CD4-positive, alpha-beta T cell (primary cell): Measurements from ENCODE around the gene PHRF1. TPM values are rescaled to one million over a fixed set of nuclear protein-coding genes. Genes with fewer than 3 reads are reported as not detected.

Source experiments
- ATAC-seq: fragments of 200-7000 bp; cut with Tn5 transposase; one replicate; pipeline ENCODE4 v1.10.0; 2022; ENCODE audit warnings: mild to moderate bottlenecking; ENCODE audit not compliant: poor library complexity
- CTCF ChIA-PET: fragments of 350-600 bp; sonication (Branson Sonifier 250); formaldehyde crosslinking; loops from one replicate; lab custom pipeline; 2021; ENCODE audit warnings: antibody characterized with exemption, inconsistent platforms; lab: Charles Lee
- POLR2A ChIA-PET: fragments of 350-600 bp; sonication (Branson Sonifier 250); formaldehyde crosslinking; loops from one replicate; lab custom pipeline; 2021; ENCODE audit warnings: antibody characterized with exemption, inconsistent platforms; lab: Charles Lee
- DNase-seq, 14 experiments: peaks; one replicate each; pipeline ENCODE4 v3.0.0-alpha.2; 2013 to 2020; ENCODE audit warnings: mixed read lengths in 2 of 14
- H3K27ac ChIP-seq, 2 donors: one replicate each; pipeline versions ENCODE4 v1.5.1 to v1.7.0; 2013; ENCODE audit warnings: low read length in 2 of 2, low read depth in 1 of 2, mild to moderate bottlenecking in 1 of 2
- H3K27me3 ChIP-seq, 2 experiments: 1 replicate in 1 of 2; 2 replicates in 1 of 2; pipeline versions ENCODE4 v1.6.1 to v1.7.0; 2013; ENCODE audit warnings: low read length in 2 of 2, control low read depth in 1 of 2, mild to moderate bottlenecking in 1 of 2, moderate library complexity in 1 of 2; ENCODE audit not compliant: insufficient read depth in 2 of 2, control insufficient read depth in 1 of 2
- H3K36me3 ChIP-seq: one replicate; pipeline ENCODE4 v1.6.1; 2013; ENCODE audit warnings: low read length, control low read depth; ENCODE audit not compliant: insufficient read depth
- H3K4me1 ChIP-seq: one replicate; pipeline ENCODE4 v1.6.1; 2013; ENCODE audit warnings: low read length, control low read depth; ENCODE audit not compliant: insufficient read depth
- H3K4me3 ChIP-seq: one replicate; pipeline ENCODE4 v1.5.1; 2013; ENCODE audit warnings: mild to moderate bottlenecking, low read length, moderate library complexity
- H3K9me3 ChIP-seq, 2 experiments: 1 replicate in 1 of 2; 2 replicates in 1 of 2; pipeline versions ENCODE4 v1.6.1 to v1.7.0; 2013; ENCODE audit warnings: low read length in 2 of 2, mild to moderate bottlenecking in 2 of 2, control low read depth in 1 of 2, moderate library complexity in 1 of 2; ENCODE audit not compliant: control insufficient read depth in 1 of 2, insufficient read depth in 1 of 2
- H3K27ac Mint-ChIP-seq: one replicate; pipeline ENCODE4 v1.8.0; 2020; ENCODE audit warnings: mixed read lengths
- H3K27me3 Mint-ChIP-seq: one replicate; pipeline ENCODE4 v1.8.0; 2021; ENCODE audit warnings: mixed read lengths
- H3K36me3 Mint-ChIP-seq: one replicate; pipeline ENCODE4 v1.8.0; 2021; ENCODE audit warnings: low read depth, mixed read lengths
- H3K4me1 Mint-ChIP-seq: one replicate; pipeline ENCODE4 v1.8.0; 2021; ENCODE audit warnings: low read depth, mixed read lengths
- H3K4me3 Mint-ChIP-seq: one replicate; pipeline ENCODE4 v1.8.0; 2020; ENCODE audit warnings: mild to moderate bottlenecking, mixed read lengths
- H3K9me3 Mint-ChIP-seq: one replicate; pipeline ENCODE4 v1.8.0; 2020; ENCODE audit warnings: mixed read lengths
- intact Hi-C, 2 experiments: fragments of 100-400 bp; cut with DNase I in 1 of 2; cut with micrococcal nuclease in 1 of 2; formaldehyde crosslinking; loops; one replicate each; pipeline versions ENCODE4 v1.15.1 to v1.9.0; 2023 to 2025; cut with DNase I, micrococcal nuclease
- total RNA-seq, 174 experiments: library from RNA in 2 of 174; stranded (reverse) in 2 of 174; gene quantifications; one replicate each; pipeline ENCODE4 v1.2.3 and lab custom pipeline; 2021 to 2026
- TF ChIP-seq, protein P1 (sequence below): fragments of 200-600 bp; IDR thresholded peaks from one replicate; pipeline ENCODE4 v1.8.0; 2022; ENCODE audit warnings: antibody characterized with exemption, mild to moderate bottlenecking

Gene PHRF1
- total RNA-seq, 2 experiments from 2014 or later = 37.1 to 37.6 TPM

DNA sequence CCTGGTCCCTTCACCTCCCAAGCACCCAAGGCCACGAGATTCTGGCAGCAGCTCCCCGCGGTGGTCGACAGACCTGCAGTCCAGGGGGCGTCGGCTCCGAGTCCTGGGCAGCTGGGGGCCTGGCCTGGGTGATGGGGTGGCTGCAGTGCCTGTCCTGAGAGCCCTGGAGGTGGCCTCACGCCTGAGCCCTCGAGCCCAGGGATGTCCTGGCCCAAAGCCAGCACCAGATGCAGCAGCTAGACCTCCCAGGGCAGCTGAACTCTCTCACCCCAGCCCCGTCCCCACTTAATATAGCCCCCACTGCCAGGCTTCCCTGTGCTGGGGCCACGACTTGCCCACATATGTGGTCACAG, 22.3 kb upstream of the PHRF1 start:
- Histone ChIP-seq H3K4me3 (no peak overlapping the region), H3K36me3 (no peaks in the 10 kb centered on the region), H3K27ac (no peak overlapping the region), H3K27me3 (no peaks in the 10 kb centered on the region), H3K9me3 (no peaks in the 10 kb centered on the region), H3K4me1 (peaks cover 24% of the 10 kb centered on the region)
- no peak overlapping the region for H3K4me3 Mint-ChIP-seq
- H3K27me3 Mint-ChIP-seq = no peaks in the 10 kb centered on the region
- intact Hi-C loops = loop anchor here (2.0 kb wide), 3 partner anchors 75 to 211 kb away; no protein-coding TSS in a partner anchor
- TF ChIP-seq, protein P1, sequence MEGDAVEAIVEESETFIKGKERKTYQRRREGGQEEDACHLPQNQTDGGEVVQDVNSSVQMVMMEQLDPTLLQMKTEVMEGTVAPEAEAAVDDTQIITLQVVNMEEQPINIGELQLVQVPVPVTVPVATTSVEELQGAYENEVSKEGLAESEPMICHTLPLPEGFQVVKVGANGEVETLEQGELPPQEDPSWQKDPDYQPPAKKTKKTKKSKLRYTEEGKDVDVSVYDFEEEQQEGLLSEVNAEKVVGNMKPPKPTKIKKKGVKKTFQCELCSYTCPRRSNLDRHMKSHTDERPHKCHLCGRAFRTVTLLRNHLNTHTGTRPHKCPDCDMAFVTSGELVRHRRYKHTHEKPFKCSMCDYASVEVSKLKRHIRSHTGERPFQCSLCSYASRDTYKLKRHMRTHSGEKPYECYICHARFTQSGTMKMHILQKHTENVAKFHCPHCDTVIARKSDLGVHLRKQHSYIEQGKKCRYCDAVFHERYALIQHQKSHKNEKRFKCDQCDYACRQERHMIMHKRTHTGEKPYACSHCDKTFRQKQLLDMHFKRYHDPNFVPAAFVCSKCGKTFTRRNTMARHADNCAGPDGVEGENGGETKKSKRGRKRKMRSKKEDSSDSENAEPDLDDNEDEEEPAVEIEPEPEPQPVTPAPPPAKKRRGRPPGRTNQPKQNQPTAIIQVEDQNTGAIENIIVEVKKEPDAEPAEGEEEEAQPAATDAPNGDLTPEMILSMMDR = no peak
- peak in 1 of 14 experiments; percentile 53 for DNase-seq
- no peaks in the 10 kb centered on the region for H3K36me3 Mint-ChIP-seq
- CTCF ChIA-PET = interaction anchor here (1.2 to 1.9 kb wide), 6 partner anchors 12 to 172 kb away, joined by 3 to 9 read pairs (median 7); partner anchors contain the start of gene TMEM80
- H3K27ac Mint-ChIP-seq = no peak overlapping the region
- H3K9me3 Mint-ChIP-seq = no peaks in the 10 kb centered on the region
- no peaks in the 10 kb centered on the region for H3K4me1 Mint-ChIP-seq
- POLR2A ChIA-PET = interaction anchor here (2.0 to 3.9 kb wide), 4 partner anchors 18 to 172 kb away, joined by 15 to 27 read pairs (median 18); partner anchors contain the start of genes DEAF1, HRAS, LRRC56 and PHRF1
- ATAC-seq = no peak

DNA sequence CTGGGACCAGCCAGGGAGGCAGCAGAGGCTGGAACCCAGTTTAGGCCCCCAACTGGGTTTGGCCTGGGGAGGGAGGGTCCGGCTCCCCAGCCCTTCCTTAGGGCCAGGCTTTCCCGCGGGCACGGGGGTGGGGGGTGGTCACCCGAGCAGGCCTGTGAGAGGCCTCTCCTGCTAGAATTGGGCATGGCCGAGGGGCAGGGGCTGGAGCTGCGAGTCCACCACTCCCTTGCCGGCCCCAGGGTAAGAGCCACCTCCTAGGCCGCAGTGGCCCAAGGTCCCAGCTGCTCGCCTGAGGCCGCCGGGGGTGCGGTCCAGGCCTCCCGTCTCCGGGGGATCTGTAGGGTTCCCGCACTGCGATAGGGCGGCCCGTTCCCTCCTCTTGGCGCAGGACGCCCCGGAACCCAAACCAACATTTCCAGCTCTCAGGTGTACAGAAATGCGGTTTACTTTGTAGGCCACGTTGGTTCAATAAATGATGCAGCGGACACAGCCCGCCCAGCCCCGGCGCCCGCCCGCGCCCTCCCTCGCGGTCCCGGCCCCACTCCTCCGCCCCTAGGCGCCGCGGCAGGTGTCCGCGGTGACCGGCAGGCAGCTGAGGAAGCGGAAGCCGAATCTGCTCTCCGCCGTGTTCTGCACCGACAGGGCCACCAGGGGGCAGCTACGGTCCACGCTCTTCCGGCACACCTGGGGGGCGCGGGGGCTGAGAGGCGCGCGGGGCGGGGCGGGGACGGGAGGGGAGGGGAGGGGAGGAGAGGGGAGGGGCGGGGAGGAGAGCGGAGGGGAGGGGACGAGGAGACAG, 21.6 kb upstream of the PHRF1 start:
- no peak overlapping the region for H3K27ac Mint-ChIP-seq
- Histone ChIP-seq H3K9me3 (no peaks in the 10 kb centered on the region), H3K4me3 (peak overlapping the region; percentile 48), H3K36me3 (no peaks in the 10 kb centered on the region), H3K27ac (no peak overlapping the region), H3K27me3 (no peaks in the 10 kb centered on the region), H3K4me1 (peaks cover 30% of the 10 kb centered on the region)
- TF ChIP-seq, protein P1 = peak; percentile 53
- ChIA-PET POLR2A (interaction anchor here (1.0 to 3.9 kb wide), 11 partner anchors 8 to 255 kb away, joined by 3 to 27 read pairs (median 8); partner anchors contain the start of genes DEAF1, HRAS, LRRC56 and PHRF1), CTCF (interaction anchor here (0.6 to 2.7 kb wide), 18 partner anchors 12 to 223 kb away, joined by 3 to 23 read pairs (median 5); partner anchors contain the start of genes GATD1, HRAS, IRF7 and PHRF1)
- peak overlapping the region; percentile 34 for H3K4me3 Mint-ChIP-seq
- intact Hi-C loops = loop anchor here (1.0 to 2.0 kb wide), 6 partner anchors 74 to 211 kb away; no protein-coding TSS in a partner anchor
- H3K4me1 Mint-ChIP-seq = peaks cover under 1% of the 10 kb centered on the region
- no peaks in the 10 kb centered on the region for H3K27me3 Mint-ChIP-seq
- no peaks in the 10 kb centered on the region for H3K36me3 Mint-ChIP-seq
- H3K9me3 Mint-ChIP-seq = no peaks in the 10 kb centered on the region
- ATAC-seq (peak; percentile 80), DNase-seq (peak; percentile 57 to 92 (median 77))

DNA sequence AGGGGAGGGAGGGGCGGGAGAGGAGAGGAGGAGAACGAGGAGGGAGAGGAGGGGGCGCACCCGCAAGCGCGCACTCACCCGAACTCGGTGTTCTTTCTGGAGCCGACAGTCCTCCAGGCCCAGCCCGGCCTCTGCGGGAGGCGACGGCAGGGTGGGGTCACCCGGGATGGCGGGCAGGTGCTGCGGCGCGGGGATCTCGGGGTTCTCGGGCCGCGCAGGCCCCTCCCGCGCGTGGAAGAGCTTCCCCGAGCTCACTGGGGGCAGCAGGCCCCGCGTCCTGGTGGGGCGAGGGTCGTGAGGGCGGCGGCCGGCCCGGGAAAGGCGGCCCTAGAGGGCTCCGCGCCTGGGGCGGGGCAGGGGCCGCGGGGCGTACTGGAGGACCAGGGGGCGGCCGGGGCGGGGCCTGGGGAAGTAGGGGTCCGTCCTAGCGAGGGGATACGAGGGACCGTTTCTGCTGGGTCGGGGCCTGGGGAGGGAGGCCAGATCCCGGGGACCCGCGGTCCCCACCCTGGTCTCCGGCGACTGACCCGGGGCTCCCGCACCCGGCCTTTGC, 21.0 kb upstream of the PHRF1 start:
- intact Hi-C loops = loop anchor here (1.0 to 2.0 kb wide), 6 partner anchors 73 to 210 kb away; no protein-coding TSS in a partner anchor
- peak; percentile 26 for ATAC-seq
- Histone ChIP-seq H3K4me1 (peaks cover 37% of the 10 kb centered on the region), H3K9me3 (no peaks in the 10 kb centered on the region), H3K4me3 (peak overlapping the region; percentile 40), H3K36me3 (no peaks in the 10 kb centered on the region), H3K27ac (no peak overlapping the region), H3K27me3 (no peaks in the 10 kb centered on the region)
- POLR2A ChIA-PET = interaction anchor here (1.0 to 3.9 kb wide), 14 partner anchors 9 to 254 kb away, joined by 3 to 27 read pairs (median 6); partner anchors contain the start of genes DEAF1, HRAS, IRF7 and LRRC56
- CTCF ChIA-PET = interaction anchor here (1.1 to 2.7 kb wide), 14 partner anchors 11 to 171 kb away, joined by 3 to 23 read pairs (median 6); partner anchors contain the start of genes HRAS, IRF7, PHRF1 and TMEM80
- DNase-seq = no peak
- Mint-ChIP-seq H3K36me3 (no peaks in the 10 kb centered on the region), H3K27me3 (no peaks in the 10 kb centered on the region), H3K4me3 (peak overlapping the region; percentile 25), H3K9me3 (no peaks in the 10 kb centered on the region), H3K4me1 (peaks cover 7% of the 10 kb centered on the region), H3K27ac (no peak overlapping the region)
- TF ChIP-seq, protein P1 = no peak
